ENCODE results near the gene SENP6.
"Not testable (repeated sequence)": the region's sequence is repeated elsewhere in the genome, so short reads cannot be mapped to it uniquely, and the experiment has no call there.

SENP6 gene

GRCh38 chr6:75579951-75580350 is 21.7 kb upstream of the SENP6 start:
- Histone ChIP-seq H3K9ac (ENCODE audit: low read length in 5 of 5) (no peak overlapping the region), H3K9me3 (ENCODE audit: control insufficient read depth in 5 of 5, low read length in 5 of 5) (no peaks in the 10 kb centered on the region), H3K27ac (ENCODE audit: low read depth, low read length) (no peak overlapping the region), H3K36me3 (ENCODE audit: control insufficient read depth in 5 of 5, insufficient read depth in 5 of 5, low read length in 5 of 5) (no peaks in the 10 kb centered on the region), H3K4me1 (ENCODE audit: control insufficient read depth in 5 of 5, insufficient read depth in 5 of 5, low read length in 5 of 5) (no peaks in the 10 kb centered on the region), H3K4me3 (ENCODE audit: low read depth in 1 of 5, low read length in 5 of 5) (no peak overlapping the region), H3K27me3 (ENCODE audit: control insufficient read depth in 5 of 5, insufficient read depth in 4 of 5, low read length in 5 of 5) (no peaks in the 10 kb centered on the region)

GRCh38 chr6:75581231-75581630 is 20.4 kb upstream of the SENP6 start:
- Histone ChIP-seq H3K9ac (ENCODE audit: low read length in 5 of 5) (no peak overlapping the region), H3K36me3 (ENCODE audit: control insufficient read depth in 5 of 5, insufficient read depth in 5 of 5, low read length in 5 of 5) (no peaks in the 10 kb centered on the region), H3K27me3 (ENCODE audit: control insufficient read depth in 5 of 5, insufficient read depth in 4 of 5, low read length in 5 of 5) (no peaks in the 10 kb centered on the region), H3K27ac (ENCODE audit: low read depth, low read length) (no peak overlapping the region), H3K4me1 (ENCODE audit: control insufficient read depth in 5 of 5, insufficient read depth in 5 of 5, low read length in 5 of 5) (peaks cover 0 to 2% (median 0%) of the 10 kb centered on the region in 5 donors), H3K4me3 (ENCODE audit: low read depth in 1 of 5, low read length in 5 of 5) (no peak overlapping the region), H3K9me3 (ENCODE audit: control insufficient read depth in 5 of 5, low read length in 5 of 5) (no peaks in the 10 kb centered on the region)

GRCh38 chr6:75584552-75584951 is 17.1 kb upstream of the SENP6 start:
- not testable (repeated sequence) for H3K27ac ChIP-seq (ENCODE audit: low read depth, low read length); H3K9ac ChIP-seq (ENCODE audit: low read length in 5 of 5); H3K27me3 ChIP-seq (ENCODE audit: control insufficient read depth in 5 of 5, insufficient read depth in 4 of 5, low read length in 5 of 5); H3K36me3 ChIP-seq (ENCODE audit: control insufficient read depth in 5 of 5, insufficient read depth in 5 of 5, low read length in 5 of 5); H3K9me3 ChIP-seq (ENCODE audit: control insufficient read depth in 5 of 5, low read length in 5 of 5); H3K4me3 ChIP-seq (ENCODE audit: low read depth in 1 of 5, low read length in 5 of 5); H3K4me1 ChIP-seq (ENCODE audit: control insufficient read depth in 5 of 5, insufficient read depth in 5 of 5, low read length in 5 of 5)

DNA sequence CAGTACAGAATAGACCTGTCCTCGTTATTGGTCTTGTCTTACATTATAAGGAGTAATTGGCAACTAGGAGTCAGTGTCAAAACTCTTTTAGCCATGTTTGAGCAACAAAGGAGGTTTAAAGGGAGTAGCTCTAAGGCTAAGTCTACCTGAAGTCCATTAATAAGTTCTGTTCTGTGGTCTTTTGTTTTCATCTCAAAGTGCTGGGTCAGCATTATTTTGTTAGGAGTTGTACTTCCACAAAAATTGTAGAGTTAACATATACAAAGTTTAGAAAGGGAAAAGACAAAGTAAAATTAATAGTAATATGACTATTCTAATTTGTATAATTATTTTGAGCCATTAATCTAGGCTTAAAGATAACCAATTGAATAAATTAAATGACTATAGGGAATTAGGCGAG is 12.7 kb upstream of the SENP6 start:
- no peaks in the 10 kb centered on the region for H3K27me3 ChIP-seq (ENCODE audit: control insufficient read depth in 5 of 5, insufficient read depth in 4 of 5, low read length in 5 of 5)
- no peaks in the 10 kb centered on the region for H3K9me3 ChIP-seq (ENCODE audit: control insufficient read depth in 5 of 5, low read length in 5 of 5)
- no peak overlapping the region for H3K9ac ChIP-seq (ENCODE audit: low read length in 5 of 5)
- H3K36me3 ChIP-seq (ENCODE audit: control insufficient read depth in 5 of 5, insufficient read depth in 5 of 5, low read length in 5 of 5), result no peaks in the 10 kb centered on the region
- no peak overlapping the region for H3K4me3 ChIP-seq (ENCODE audit: low read depth in 1 of 5, low read length in 5 of 5)
- no peak overlapping the region for H3K27ac ChIP-seq (ENCODE audit: low read depth, low read length)
- peaks cover 0 to 3% (median 0%) of the 10 kb centered on the region in 5 donors for H3K4me1 ChIP-seq (ENCODE audit: control insufficient read depth in 5 of 5, insufficient read depth in 5 of 5, low read length in 5 of 5)

DNA sequence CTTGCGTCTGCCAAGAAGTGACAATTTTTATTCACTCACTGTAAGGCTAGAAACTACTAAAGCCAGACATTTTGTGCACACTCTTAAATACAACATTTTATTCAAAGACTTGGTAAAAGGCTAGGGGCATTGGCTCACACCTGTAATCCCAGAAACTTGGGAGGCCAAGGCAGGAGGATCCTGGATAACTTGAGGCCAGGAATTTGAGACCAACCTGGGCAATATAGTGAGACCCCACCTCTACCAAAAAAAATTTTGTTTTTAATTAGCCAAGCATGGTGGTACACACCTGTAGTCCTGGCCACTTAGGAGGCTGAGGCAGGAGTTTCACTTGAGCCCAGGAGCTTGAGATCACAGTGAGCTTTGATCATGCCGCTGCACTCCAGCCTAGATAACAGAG is 11.3 kb upstream of the SENP6 start:
- Histone ChIP-seq H3K27ac (ENCODE audit: low read depth, low read length) (no peak overlapping the region), H3K9ac (ENCODE audit: low read length in 5 of 5) (no peak overlapping the region), H3K27me3 (ENCODE audit: control insufficient read depth in 5 of 5, insufficient read depth in 4 of 5, low read length in 5 of 5) (no peaks in the 10 kb centered on the region), H3K9me3 (ENCODE audit: control insufficient read depth in 5 of 5, low read length in 5 of 5) (no peaks in the 10 kb centered on the region), H3K4me1 (ENCODE audit: control insufficient read depth in 5 of 5, insufficient read depth in 5 of 5, low read length in 5 of 5) (peaks cover 0 to 3% (median 0%) of the 10 kb centered on the region in 5 donors), H3K36me3 (ENCODE audit: control insufficient read depth in 5 of 5, insufficient read depth in 5 of 5, low read length in 5 of 5) (no peaks in the 10 kb centered on the region), H3K4me3 (ENCODE audit: low read depth in 1 of 5, low read length in 5 of 5) (no peak overlapping the region)

- not testable (repeated sequence) for H3K4me1 ChIP-seq (ENCODE audit: control insufficient read depth in 5 of 5, insufficient read depth in 5 of 5, low read length in 5 of 5); H3K9me3 ChIP-seq (ENCODE audit: control insufficient read depth in 5 of 5, low read length in 5 of 5); H3K4me3 ChIP-seq (ENCODE audit: low read depth in 1 of 5, low read length in 5 of 5); H3K9ac ChIP-seq (ENCODE audit: low read length in 5 of 5); H3K27ac ChIP-seq (ENCODE audit: low read depth, low read length); H3K27me3 ChIP-seq (ENCODE audit: control insufficient read depth in 5 of 5, insufficient read depth in 4 of 5, low read length in 5 of 5); H3K36me3 ChIP-seq (ENCODE audit: control insufficient read depth in 5 of 5, insufficient read depth in 5 of 5, low read length in 5 of 5)
Observed at GRCh38 chr6:75596380-75596779, 5.3 kb upstream of the SENP6 start.

GRCh38 chr6:75600768-75601167 is 912 bp upstream of the SENP6 start:
- H3K36me3 ChIP-seq (ENCODE audit: control insufficient read depth in 5 of 5, insufficient read depth in 5 of 5, low read length in 5 of 5), result no peaks in the 10 kb centered on the region
- H3K4me1 ChIP-seq (ENCODE audit: control insufficient read depth in 5 of 5, insufficient read depth in 5 of 5, low read length in 5 of 5), result peaks cover 0 to 28% (median 25%) of the 10 kb centered on the region in 5 donors
- peak overlapping the region in 4 of 5 donors; percentile 1 to 95 (median 60) for H3K4me3 ChIP-seq (ENCODE audit: low read depth in 1 of 5, low read length in 5 of 5)
- H3K27ac ChIP-seq (ENCODE audit: low read depth, low read length), result peak overlapping the region; percentile 97
- no peaks in the 10 kb centered on the region for H3K9me3 ChIP-seq (ENCODE audit: control insufficient read depth in 5 of 5, low read length in 5 of 5)
- H3K9ac ChIP-seq (ENCODE audit: low read length in 5 of 5), result peak overlapping the region; percentile 82 to 98 (median 92)
- H3K27me3 ChIP-seq (ENCODE audit: control insufficient read depth in 5 of 5, insufficient read depth in 4 of 5, low read length in 5 of 5), result no peaks in the 10 kb centered on the region

DNA sequence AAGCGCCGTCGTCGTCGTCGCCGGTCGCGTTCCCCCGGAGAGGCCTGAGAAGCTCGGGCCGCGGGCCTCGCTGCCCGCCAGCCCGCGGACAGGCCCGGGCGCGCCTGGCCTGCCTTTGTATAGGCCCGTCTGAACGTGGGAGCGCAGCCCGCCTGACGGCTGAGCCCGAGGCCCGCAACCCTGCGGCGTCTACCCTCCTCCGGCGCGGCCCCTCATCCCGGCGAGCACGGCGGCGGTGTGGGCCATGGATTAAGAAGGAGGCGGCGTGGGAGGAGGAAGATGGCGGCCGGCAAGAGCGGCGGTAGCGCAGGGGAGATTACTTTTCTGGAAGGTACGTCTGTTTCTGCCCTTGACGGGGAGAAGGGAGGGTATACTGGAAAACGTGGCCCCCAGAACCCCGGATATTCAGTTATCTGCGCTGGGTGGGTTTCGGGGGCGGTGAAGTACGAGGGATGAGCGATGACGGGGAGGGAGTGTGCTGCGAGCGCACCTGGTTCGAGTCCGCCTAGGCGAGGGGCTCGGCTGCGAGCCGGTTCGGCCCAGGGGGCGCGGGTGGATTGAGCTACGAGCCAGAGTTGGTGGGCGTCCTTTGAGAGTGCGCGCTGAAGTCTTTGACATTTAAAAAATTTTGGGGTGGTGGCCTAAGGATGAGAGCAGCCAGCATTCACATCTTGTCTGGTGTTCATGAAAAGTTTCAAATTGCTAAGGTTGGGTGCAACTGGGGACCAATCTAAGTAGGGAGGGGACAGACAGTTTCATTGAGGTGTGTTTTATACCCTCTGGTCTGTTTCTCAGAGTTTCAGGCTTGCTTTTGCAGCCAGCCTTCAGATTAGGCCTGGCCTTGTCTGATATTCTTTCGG is 796 bp downstream of the SENP6 start:
- H3K4me3 ChIP-seq (ENCODE audit: low read depth in 1 of 5, low read length in 5 of 5), result peak overlapping the region; percentile 90 to 95 (median 94)
- H3K4me1 ChIP-seq (ENCODE audit: control insufficient read depth in 5 of 5, insufficient read depth in 5 of 5, low read length in 5 of 5), result peaks cover 0 to 31% (median 25%) of the 10 kb centered on the region in 5 donors

GRCh38 chr6:75603106-75603420 is 1.4 kb downstream of the SENP6 start:
- no peaks in the 10 kb centered on the region for H3K9me3 ChIP-seq (ENCODE audit: control insufficient read depth in 5 of 5, low read length in 5 of 5)
- no peaks in the 10 kb centered on the region for H3K36me3 ChIP-seq (ENCODE audit: control insufficient read depth in 5 of 5, insufficient read depth in 5 of 5, low read length in 5 of 5)
- peak overlapping the region; percentile 91 to 97 (median 94) for H3K9ac ChIP-seq (ENCODE audit: low read length in 5 of 5)
- H3K4me1 ChIP-seq (ENCODE audit: control insufficient read depth in 5 of 5, insufficient read depth in 5 of 5, low read length in 5 of 5), result peaks cover 0 to 34% (median 29%) of the 10 kb centered on the region in 5 donors
- H3K27ac ChIP-seq (ENCODE audit: low read depth, low read length), result peak overlapping the region; percentile 97
- peak overlapping the region; percentile 90 to 95 (median 94) for H3K4me3 ChIP-seq (ENCODE audit: low read depth in 1 of 5, low read length in 5 of 5)
- H3K27me3 ChIP-seq (ENCODE audit: control insufficient read depth in 5 of 5, insufficient read depth in 4 of 5, low read length in 5 of 5), result no peaks in the 10 kb centered on the region

More for the DNA sequence above, 796 bp downstream of the SENP6 start:
- H3K27me3 ChIP-seq (ENCODE audit: control insufficient read depth in 5 of 5, insufficient read depth in 4 of 5, low read length in 5 of 5), result no peaks in the 10 kb centered on the region
- no peaks in the 10 kb centered on the region for H3K36me3 ChIP-seq (ENCODE audit: control insufficient read depth in 5 of 5, insufficient read depth in 5 of 5, low read length in 5 of 5)
- H3K9ac ChIP-seq (ENCODE audit: low read length in 5 of 5), result peak overlapping the region; percentile 91 to 97 (median 94)
- H3K27ac ChIP-seq (ENCODE audit: low read depth, low read length), result peak overlapping the region; percentile 97
- no peaks in the 10 kb centered on the region for H3K9me3 ChIP-seq (ENCODE audit: control insufficient read depth in 5 of 5, low read length in 5 of 5)

DNA sequence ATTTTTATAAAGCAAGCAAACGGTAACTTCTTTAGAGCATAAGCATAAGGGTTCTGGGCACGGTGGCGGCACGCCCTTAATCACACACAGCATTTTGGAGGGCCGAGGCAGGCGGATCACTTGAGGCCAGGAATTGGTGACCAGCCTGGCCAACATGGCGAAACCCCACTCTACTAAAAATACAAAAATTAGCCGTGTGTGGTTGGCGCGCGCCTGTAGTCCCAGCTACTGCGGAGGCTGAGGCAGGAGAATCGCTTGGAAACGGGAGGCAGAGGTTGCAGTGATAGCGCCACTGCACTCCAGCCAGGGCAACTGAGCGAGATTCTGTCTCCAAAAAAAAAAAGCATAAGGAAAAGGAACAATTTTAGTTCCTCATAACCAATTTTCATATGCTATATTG is 2.6 kb downstream of the SENP6 start:
- peak overlapping the region in 4 of 5 donors; percentile 90 to 95 (median 92) for H3K4me3 ChIP-seq (ENCODE audit: low read depth in 1 of 5, low read length in 5 of 5)
- H3K27me3 ChIP-seq (ENCODE audit: control insufficient read depth in 5 of 5, insufficient read depth in 4 of 5, low read length in 5 of 5), result no peaks in the 10 kb centered on the region
- H3K9ac ChIP-seq (ENCODE audit: low read length in 5 of 5), result no peak overlapping the region
- peak overlapping the region; percentile 3 for H3K27ac ChIP-seq (ENCODE audit: low read depth, low read length)
- no peaks in the 10 kb centered on the region for H3K36me3 ChIP-seq (ENCODE audit: control insufficient read depth in 5 of 5, insufficient read depth in 5 of 5, low read length in 5 of 5)
- no peaks in the 10 kb centered on the region for H3K9me3 ChIP-seq (ENCODE audit: control insufficient read depth in 5 of 5, low read length in 5 of 5)
- H3K4me1 ChIP-seq (ENCODE audit: control insufficient read depth in 5 of 5, insufficient read depth in 5 of 5, low read length in 5 of 5), result peaks cover 0 to 40% (median 38%) of the 10 kb centered on the region in 5 donors

Data from subcutaneous abdominal adipose tissue (tissue), 5 donors.